UCSD-AML1 (cell line): ENCODE measurements around the gene RP2.

Source experiments
- DNase-seq: peaks from one replicate; lab custom pipeline; 2025; ENCODE audit not compliant: unreplicated experiment; lab: John Stamatoyannopoulos, UW

The RP2 gene

GRCh38 chrX:46917622-46918021 lies 80.8 kb downstream of the RP2 start:
- no peak for DNase-seq

GRCh38 chrX:46918434-46918833 lies 81.6 kb downstream of the RP2 start:
- DNase-seq, result no peak

GRCh38 chrX:46920235-46920634 lies 83.4 kb downstream of the RP2 start:
- DNase-seq, result no peak

GRCh38 chrX:46922611-46923010 lies 85.8 kb downstream of the RP2 start:
- DNase-seq, result no peak

GRCh38 chrX:46927718-46928117 lies 90.9 kb downstream of the RP2 start:
- no peak for DNase-seq

- DNase-seq, result no peak
Observed at GRCh38 chrX:46929439-46930261, 92.8 kb downstream of the RP2 start.
